Chondrocyte (in vitro differentiated cells): ENCODE data around the gene ANKRD11. TPM values are rescaled to one million over a fixed set of nuclear protein-coding genes. Genes with fewer than 3 reads are reported as not detected.
A peak's percentile ranks its signal among the peaks of the same experiment; 100 is the strongest.

Source experiments
- DNase-seq: peaks from one replicate; pipeline ENCODE4 v3.0.0; 2021; ENCODE audit warnings: mixed read lengths, low spot score
- H3K27ac Mint-ChIP-seq: one replicate; pipeline ENCODE4 v1.8.0; 2021; ENCODE audit warnings: mild to moderate bottlenecking, moderate library complexity, mixed read lengths; ENCODE audit not compliant: unreplicated experiment
- H3K27me3 Mint-ChIP-seq: 2 replicates; pipeline ENCODE4 v1.8.0; 2021; ENCODE audit warnings: low read depth, mixed read lengths
- H3K36me3 Mint-ChIP-seq: 2 replicates; pipeline ENCODE4 v1.8.0; 2021; ENCODE audit warnings: low read depth, mixed read lengths
- H3K4me1 Mint-ChIP-seq: 2 replicates; pipeline ENCODE4 v1.8.0; 2021; ENCODE audit warnings: low read depth, mild to moderate bottlenecking, mixed read lengths
- H3K4me3 Mint-ChIP-seq: one replicate; pipeline ENCODE4 v1.8.0; 2021; ENCODE audit warnings: mild to moderate bottlenecking, moderate library complexity, mixed read lengths; ENCODE audit not compliant: unreplicated experiment
- H3K9me3 Mint-ChIP-seq: 2 replicates; pipeline ENCODE4 v1.8.0; 2021; ENCODE audit warnings: low read depth, mixed read lengths
- CTCF ChIP-seq: fragments of 200-600 bp; sonication (generic); IDR thresholded peaks from 2 replicates; pipeline ENCODE4 v1.5.0; 2021; ENCODE audit warnings: antibody characterized with exemption, mild to moderate bottlenecking, moderate library complexity
- total RNA-seq: library from RNA; stranded (reverse); gene quantifications from 3 replicates; pipeline ENCODE4 v1.2.1, GENCODE V29; 2021

The ANKRD11 gene
- total RNA-seq, 1 donor from 2014 or later = 180 TPM

DNA sequence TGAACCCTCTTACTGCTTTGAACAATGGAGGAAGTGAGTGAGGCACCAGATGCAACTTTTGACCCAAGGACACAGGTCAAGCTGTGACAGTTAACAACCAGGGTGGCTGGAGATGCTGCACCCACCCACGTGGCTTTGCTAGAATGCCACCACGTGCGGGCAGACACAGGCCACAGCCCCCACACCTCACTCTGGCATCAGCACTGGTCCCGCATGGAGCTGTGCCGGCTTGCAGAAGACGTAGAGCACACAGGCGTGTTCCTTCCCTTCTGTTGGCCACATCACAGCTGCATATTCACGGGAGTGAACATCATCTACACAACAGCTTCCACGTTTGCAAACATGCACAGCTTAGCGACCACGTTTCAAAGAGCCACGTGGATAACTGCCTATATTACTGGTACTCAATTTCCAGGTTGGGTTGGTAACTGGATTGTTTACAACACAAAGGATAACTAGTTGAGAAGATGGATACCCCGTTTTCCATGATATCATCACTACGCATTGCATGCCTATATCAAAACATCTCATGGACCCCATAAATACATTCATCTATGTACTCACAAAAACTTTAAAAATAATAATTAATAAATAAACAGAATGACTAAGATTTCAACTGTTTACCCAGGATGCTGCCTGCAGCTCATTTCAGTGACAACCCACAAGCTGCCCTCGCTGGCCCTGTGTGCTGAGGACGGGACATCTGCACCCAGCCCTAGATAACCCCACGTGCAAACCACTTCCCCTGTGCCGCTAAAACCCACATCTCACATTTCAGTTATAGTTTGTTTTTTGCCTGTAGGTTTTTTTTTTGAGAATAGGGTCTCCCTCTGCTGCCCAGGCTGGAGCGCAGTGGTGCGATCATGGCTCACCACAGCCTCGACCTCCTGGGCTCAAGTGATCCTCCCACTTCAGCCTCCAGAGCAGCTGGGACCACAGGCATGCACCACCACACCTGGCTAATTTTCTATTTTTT, 132.0 kb downstream of the ANKRD11 start:
- Mint-ChIP-seq H3K27ac (peak overlapping the region; percentile 51), H3K4me3 (no peak overlapping the region), H3K4me1 (peaks cover 76% of the 10 kb centered on the region), H3K9me3 (no peaks in the 10 kb centered on the region), H3K36me3 (no peaks in the 10 kb centered on the region), H3K27me3 (no peaks in the 10 kb centered on the region)
- no peak for DNase-seq
- no peak for TF ChIP-seq CTCF

DNA sequence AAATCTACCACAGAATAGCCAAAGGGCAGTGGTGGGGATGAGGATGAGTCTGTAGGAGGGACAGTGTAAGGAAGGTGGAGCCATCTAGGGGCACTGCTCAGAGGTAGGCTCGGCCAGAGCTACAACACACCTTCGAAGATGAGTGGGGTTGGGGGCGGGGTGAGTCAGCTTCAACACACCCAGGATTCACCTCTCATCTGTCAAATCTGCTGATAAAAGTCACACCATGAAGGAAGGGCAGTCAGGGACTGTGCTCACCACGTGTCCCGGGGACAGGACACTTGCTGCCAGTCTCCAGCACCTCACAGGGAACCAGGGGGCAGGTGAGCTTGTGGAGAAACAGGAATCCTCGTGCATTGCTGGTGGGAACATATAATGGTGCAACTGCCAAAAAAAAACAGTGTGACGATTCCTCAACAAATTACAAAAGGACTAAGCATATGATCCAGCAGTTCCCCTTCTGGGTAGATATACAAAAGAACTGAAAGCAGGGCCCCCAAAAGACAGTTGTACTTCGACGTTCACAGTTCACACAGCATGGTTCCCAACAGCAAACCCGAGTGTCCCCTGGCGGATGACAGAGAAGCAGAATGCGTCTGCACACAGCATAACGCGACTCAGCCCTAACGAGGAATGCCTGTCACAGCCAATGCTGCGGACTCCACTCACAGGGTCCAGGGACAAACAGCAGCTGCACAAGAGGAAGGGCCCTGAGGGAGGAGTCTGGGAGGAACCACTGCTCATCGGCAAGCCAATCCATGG, 133.1 kb downstream of the ANKRD11 start:
- Mint-ChIP-seq H3K27ac (peak overlapping the region; percentile 45), H3K36me3 (no peaks in the 10 kb centered on the region), H3K9me3 (no peaks in the 10 kb centered on the region), H3K4me3 (no peak overlapping the region), H3K4me1 (peaks cover 81% of the 10 kb centered on the region), H3K27me3 (no peaks in the 10 kb centered on the region)
- TF ChIP-seq CTCF = no peak
- no peak for DNase-seq

DNA sequence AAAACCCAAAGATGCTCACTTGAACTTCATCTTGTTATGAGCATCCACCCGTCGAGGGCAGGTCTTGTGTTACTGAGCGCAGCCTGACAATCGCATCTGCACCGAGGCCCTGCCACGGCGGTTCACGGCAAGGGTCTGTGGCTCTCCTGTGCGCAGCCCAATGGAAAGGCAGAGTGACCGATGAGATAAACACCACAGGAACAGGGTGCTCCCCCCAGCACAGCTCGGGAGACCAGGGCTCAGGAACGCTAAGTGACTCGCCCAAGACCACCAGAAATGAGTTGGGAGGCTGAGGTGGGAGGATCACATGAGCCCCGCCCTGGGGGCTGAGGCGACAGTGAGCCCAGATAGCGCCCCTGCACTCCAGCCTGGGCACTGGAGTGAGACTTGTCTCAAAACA, 134.7 kb downstream of the ANKRD11 start:
- TF ChIP-seq CTCF = no peak
- no peak overlapping the region for H3K4me3 Mint-ChIP-seq
- H3K4me1 Mint-ChIP-seq = peaks cover 81% of the 10 kb centered on the region
- no peak for DNase-seq
- H3K9me3 Mint-ChIP-seq = no peaks in the 10 kb centered on the region
- no peaks in the 10 kb centered on the region for H3K27me3 Mint-ChIP-seq
- H3K36me3 Mint-ChIP-seq = peaks cover 2% of the 10 kb centered on the region
- H3K27ac Mint-ChIP-seq = no peak overlapping the region

DNA sequence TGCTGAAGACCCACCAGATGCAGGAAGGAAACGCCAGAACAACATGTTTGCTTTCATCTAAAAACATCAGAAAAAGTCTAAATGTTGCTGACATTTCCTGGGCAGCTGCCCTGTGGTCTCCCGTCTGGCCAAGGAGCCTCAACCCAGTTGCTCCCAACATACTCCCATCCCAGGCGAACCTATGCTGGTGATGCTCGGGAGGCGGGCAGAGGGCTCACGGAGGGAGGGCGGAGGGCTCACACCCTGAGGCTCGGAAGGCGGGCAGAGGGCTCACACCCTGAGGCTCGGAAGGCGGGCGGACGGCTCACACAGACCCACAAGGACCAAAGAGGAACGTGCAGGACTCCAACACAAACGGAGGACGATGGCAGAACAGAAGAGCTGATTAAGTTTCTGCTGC, 135.4 kb downstream of the ANKRD11 start:
- Mint-ChIP-seq H3K9me3 (no peaks in the 10 kb centered on the region), H3K4me3 (no peak overlapping the region), H3K27me3 (no peaks in the 10 kb centered on the region), H3K4me1 (peaks cover 79% of the 10 kb centered on the region), H3K36me3 (peaks cover 2% of the 10 kb centered on the region), H3K27ac (no peak overlapping the region)
- TF ChIP-seq CTCF = no peak
- no peak for DNase-seq

DNA sequence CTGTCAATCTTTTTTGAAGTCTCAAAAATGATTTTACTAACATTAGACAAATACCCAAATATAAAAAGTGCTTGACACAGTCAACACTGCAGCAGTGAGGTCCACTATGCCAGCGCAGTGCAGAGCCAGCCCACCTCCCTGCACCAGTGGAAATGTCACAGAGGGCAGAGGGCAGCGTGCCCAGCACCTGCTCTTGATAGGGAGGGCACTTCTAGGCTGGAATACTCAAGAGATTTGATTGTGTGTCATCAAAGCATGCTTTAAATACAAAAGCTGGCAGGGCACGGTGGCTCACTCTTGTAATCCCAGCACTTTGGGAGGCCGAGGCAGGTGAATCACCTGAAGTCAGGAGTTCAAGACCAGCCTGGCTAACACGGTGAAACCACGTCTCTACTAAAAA, 136.0 kb downstream of the ANKRD11 start:
- H3K27ac Mint-ChIP-seq = no peak overlapping the region
- no peaks in the 10 kb centered on the region for H3K9me3 Mint-ChIP-seq
- peaks cover 2% of the 10 kb centered on the region for H3K36me3 Mint-ChIP-seq
- no peak for TF ChIP-seq CTCF
- no peak overlapping the region for H3K4me3 Mint-ChIP-seq
- H3K27me3 Mint-ChIP-seq = no peaks in the 10 kb centered on the region
- DNase-seq = no peak
- peaks cover 78% of the 10 kb centered on the region for H3K4me1 Mint-ChIP-seq
